COLO668 (cell line): ENCODE data around the gene NEURL1.

Experiments used
- DNase-seq: peaks from one replicate; lab custom pipeline; 2025; ENCODE audit not compliant: unreplicated experiment; lab: John Stamatoyannopoulos, UW

NEURL1 gene

GRCh38 chr10:103638948-103639347 is 145.4 kb downstream of the NEURL1 start:
- no peak for DNase-seq

GRCh38 chr10:103640436-103641181 is 147.1 kb downstream of the NEURL1 start:
- no peak for DNase-seq

- DNase-seq = no peak
Observed at GRCh38 chr10:103641326-103641725, 147.8 kb downstream of the NEURL1 start.
